OCI-LY7 (cell line): ENCODE results near the gene CUBN.

ENCODE experiments used
- CTCF ChIP-seq: fragments of 200-600 bp; sonication (generic); conservative IDR thresholded peaks from 2 replicates; pipeline ENCODE4 v1.5.1; 2014; ENCODE audit warnings: mild to moderate bottlenecking, antibody characterized with exemption, low read length, moderate library complexity, mixed read lengths
- EZH2phosphoT487 ChIP-seq: fragments of 200-600 bp; sonication (generic); IDR thresholded peaks from 2 replicates; pipeline ENCODE4 v1.6.1; 2018; ENCODE audit warnings: low read depth, borderline replicate concordance, mild to moderate bottlenecking, mixed run types, antibody characterized with exemption, low read length, moderate library complexity, mixed read lengths

GRCh38 chr10:17081431-17081830 lies 48.2 kb downstream of the CUBN start:
- TF ChIP-seq CTCF, result no peak
- TF ChIP-seq EZH2phosphoT487, result no peak
